ENCODE measurements around the gene SEC62.

SEC62 gene

GRCh38 chr3:169966428-169966950, at the start of gene SEC62:
Gene SEC62, plus strand, starts transcription at chr3:169966807. Its CDS starts 16 bp downstream, at chr3:169966823.
- DNase-seq: peak; percentile 98
- peaks cover 61% of the 10 kb centered on the region for H3K4me1 Mint-ChIP-seq (ENCODE audit: low read depth)
- no peaks in the 10 kb centered on the region for H3K9me3 Mint-ChIP-seq
- H3K27ac Mint-ChIP-seq: peak within 1 kb of the TSS; percentile 98
- H3K4me3 Mint-ChIP-seq: peak within 1 kb of the TSS; percentile 94
- peaks cover 40% of the 10 kb centered on the region for H3K36me3 Mint-ChIP-seq (ENCODE audit: low read depth)
- no peaks in the 10 kb centered on the region for H3K27me3 Mint-ChIP-seq

GRCh38 chr3:169923189-169923588, 43.4 kb upstream of the SEC62 start:
- H3K4me3 Mint-ChIP-seq: no peak overlapping the region

GRCh38 chr3:169923831-169924230, 42.8 kb upstream of the SEC62 start:
- Mint-ChIP-seq H3K27ac (no peak overlapping the region), H3K4me1 (ENCODE audit: low read depth) (no peaks in the 10 kb centered on the region), H3K4me3 (no peak overlapping the region), H3K9me3 (no peaks in the 10 kb centered on the region), H3K27me3 (peaks cover 4% of the 10 kb centered on the region), H3K36me3 (ENCODE audit: low read depth) (no peaks in the 10 kb centered on the region)
- DNase-seq: no peak

More at GRCh38 chr3:169923189-169923588, 43.4 kb upstream of the SEC62 start:
- H3K36me3 Mint-ChIP-seq (ENCODE audit: low read depth): no peaks in the 10 kb centered on the region
- no peaks in the 10 kb centered on the region for H3K4me1 Mint-ChIP-seq (ENCODE audit: low read depth)
- no peak overlapping the region for H3K27ac Mint-ChIP-seq
- peaks cover 4% of the 10 kb centered on the region for H3K27me3 Mint-ChIP-seq
- no peaks in the 10 kb centered on the region for H3K9me3 Mint-ChIP-seq
- DNase-seq: no peak

GRCh38 chr3:169929830-169930519, 36.6 kb upstream of the SEC62 start:
- DNase-seq: no peak
- Mint-ChIP-seq H3K36me3 (ENCODE audit: low read depth) (no peaks in the 10 kb centered on the region), H3K4me1 (ENCODE audit: low read depth) (peaks cover 3% of the 10 kb centered on the region), H3K27ac (peak overlapping the region; percentile 42), H3K9me3 (no peaks in the 10 kb centered on the region), H3K27me3 (peaks cover 9% of the 10 kb centered on the region), H3K4me3 (no peak overlapping the region)

GRCh38 chr3:169930843-169931242, 35.8 kb upstream of the SEC62 start:
- H3K4me1 Mint-ChIP-seq (ENCODE audit: low read depth): peaks cover 3% of the 10 kb centered on the region
- H3K9me3 Mint-ChIP-seq: no peaks in the 10 kb centered on the region
- peaks cover 9% of the 10 kb centered on the region for H3K27me3 Mint-ChIP-seq
- no peak overlapping the region for H3K4me3 Mint-ChIP-seq
- no peak overlapping the region for H3K27ac Mint-ChIP-seq
- DNase-seq: no peak
- H3K36me3 Mint-ChIP-seq (ENCODE audit: low read depth): no peaks in the 10 kb centered on the region

- Mint-ChIP-seq H3K36me3 (ENCODE audit: low read depth) (no peaks in the 10 kb centered on the region), H3K4me3 (no peak overlapping the region), H3K9me3 (no peaks in the 10 kb centered on the region), H3K4me1 (ENCODE audit: low read depth) (peaks cover 3% of the 10 kb centered on the region), H3K27ac (no peak overlapping the region), H3K27me3 (peaks cover 5% of the 10 kb centered on the region)
- no peak for DNase-seq
These were observed 34.7 kb upstream of the SEC62 start for GRCh38 chr3:169931747-169932520.

- no peak overlapping the region for H3K27ac Mint-ChIP-seq
- no peak for DNase-seq
- H3K27me3 Mint-ChIP-seq: peaks cover 6% of the 10 kb centered on the region
- H3K36me3 Mint-ChIP-seq (ENCODE audit: low read depth): no peaks in the 10 kb centered on the region
- no peak overlapping the region for H3K4me3 Mint-ChIP-seq
- H3K4me1 Mint-ChIP-seq (ENCODE audit: low read depth): peaks cover 17% of the 10 kb centered on the region
- no peaks in the 10 kb centered on the region for H3K9me3 Mint-ChIP-seq
These were observed 27.3 kb upstream of the SEC62 start for GRCh38 chr3:169939320-169939719.

GRCh38 chr3:169939751-169940150, 26.9 kb upstream of the SEC62 start:
- peaks cover 19% of the 10 kb centered on the region for H3K4me1 Mint-ChIP-seq (ENCODE audit: low read depth)
- no peak overlapping the region for H3K27ac Mint-ChIP-seq
- peaks cover 6% of the 10 kb centered on the region for H3K27me3 Mint-ChIP-seq
- DNase-seq: no peak
- H3K36me3 Mint-ChIP-seq (ENCODE audit: low read depth): no peaks in the 10 kb centered on the region
- H3K4me3 Mint-ChIP-seq: no peak overlapping the region
- H3K9me3 Mint-ChIP-seq: no peaks in the 10 kb centered on the region

- Mint-ChIP-seq H3K9me3 (no peaks in the 10 kb centered on the region), H3K27ac (no peak overlapping the region), H3K27me3 (peaks cover 6% of the 10 kb centered on the region), H3K4me1 (ENCODE audit: low read depth) (peaks cover 26% of the 10 kb centered on the region), H3K36me3 (ENCODE audit: low read depth) (no peaks in the 10 kb centered on the region), H3K4me3 (no peak overlapping the region)
- DNase-seq: no peak
These were observed 26.0 kb upstream of the SEC62 start for GRCh38 chr3:169940470-169941181.

GRCh38 chr3:169945313-169945712, 21.3 kb upstream of the SEC62 start:
- no peaks in the 10 kb centered on the region for H3K36me3 Mint-ChIP-seq (ENCODE audit: low read depth)
- peaks cover 6% of the 10 kb centered on the region for H3K27me3 Mint-ChIP-seq
- H3K4me1 Mint-ChIP-seq (ENCODE audit: low read depth): peaks cover 32% of the 10 kb centered on the region
- H3K9me3 Mint-ChIP-seq: no peaks in the 10 kb centered on the region
- peak overlapping the region; percentile 15 for H3K4me3 Mint-ChIP-seq
- H3K27ac Mint-ChIP-seq: peak overlapping the region; percentile 71
- DNase-seq: peak; percentile 42

GRCh38 chr3:169946336-169946735, 20.3 kb upstream of the SEC62 start:
- H3K4me3 Mint-ChIP-seq: no peak overlapping the region
- H3K27me3 Mint-ChIP-seq: peaks cover 9% of the 10 kb centered on the region
- no peak for DNase-seq
- no peaks in the 10 kb centered on the region for H3K36me3 Mint-ChIP-seq (ENCODE audit: low read depth)
- no peak overlapping the region for H3K27ac Mint-ChIP-seq
- H3K9me3 Mint-ChIP-seq: no peaks in the 10 kb centered on the region
- H3K4me1 Mint-ChIP-seq (ENCODE audit: low read depth): peaks cover 26% of the 10 kb centered on the region

GRCh38 chr3:169948559-169949448, 17.8 kb upstream of the SEC62 start:
- no peak for DNase-seq
- H3K4me3 Mint-ChIP-seq: no peak overlapping the region
- H3K4me1 Mint-ChIP-seq (ENCODE audit: low read depth): peaks cover 28% of the 10 kb centered on the region
- H3K27ac Mint-ChIP-seq: no peak overlapping the region
- no peaks in the 10 kb centered on the region for H3K9me3 Mint-ChIP-seq
- no peaks in the 10 kb centered on the region for H3K36me3 Mint-ChIP-seq (ENCODE audit: low read depth)
- peaks cover 3% of the 10 kb centered on the region for H3K27me3 Mint-ChIP-seq

- Mint-ChIP-seq H3K27ac (no peak overlapping the region), H3K4me1 (ENCODE audit: low read depth) (peaks cover 17% of the 10 kb centered on the region), H3K9me3 (no peaks in the 10 kb centered on the region), H3K27me3 (peaks cover 6% of the 10 kb centered on the region), H3K36me3 (ENCODE audit: low read depth) (no peaks in the 10 kb centered on the region), H3K4me3 (no peak overlapping the region)
- no peak for DNase-seq
These were observed 14.6 kb upstream of the SEC62 start for GRCh38 chr3:169952045-169952444.

Data from activated T-cell treated with anti-CD3 and anti-CD28 coated beads, Interleukin-2, amount 50 U/mL, for 24 hours (primary cell).